ENCODE results near the gene B3GAT1. TPM values are rescaled to one million over a fixed set of nuclear protein-coding genes. Genes with fewer than 3 reads are reported as not detected.

The B3GAT1 gene
- polyA plus RNA-seq, 1 donor from 2014 or later, result 28.2 TPM

- Histone ChIP-seq H4K20me1 (ENCODE audit: insufficient read depth) (no peaks in the 10 kb centered on the region), H3K4me3 (ENCODE audit: low read length) (no peak overlapping the region), H3K4me2 (ENCODE audit: low read length) (no peak overlapping the region), H3K36me3 (ENCODE audit: insufficient read depth, low read length) (no peaks in the 10 kb centered on the region), H3K9me3 (ENCODE audit: low read length) (no peaks in the 10 kb centered on the region), H3K79me2 (replicated peaks; ENCODE audit: insufficient read depth, low read length) (peaks cover 14% of the 10 kb centered on the region), H3K27me3 (ENCODE audit: insufficient read depth, low read depth, low read length) (no peaks in the 10 kb centered on the region), H3F3A (ENCODE audit: insufficient read depth, low read length, poor library complexity, severe bottlenecking) (no peaks in the 10 kb centered on the region), H3K9ac (ENCODE audit: low read length) (no peak overlapping the region), H3K27ac (ENCODE audit: low read length) (no peak overlapping the region), H3K9me2 (ENCODE audit: insufficient read depth, low read length) (no peaks in the 10 kb centered on the region), H2AFZ (ENCODE audit: low read depth, low read length) (no peak overlapping the region)
- no peak for TF ChIP-seq MXI1 (conservative IDR thresholded peaks at IDR 0.05; ENCODE audit: poor library complexity, severe bottlenecking)
- no peak for TF ChIP-seq RAD21 (conservative IDR thresholded peaks at IDR 0.05)
- TF ChIP-seq EZH2 (IDR thresholded peaks at IDR 0.05; ENCODE audit: borderline replicate concordance, insufficient read depth, low read length, poor library complexity, severe bottlenecking), result no peak
- no peak for TF ChIP-seq SMC3 (conservative IDR thresholded peaks at IDR 0.05; ENCODE audit: poor library complexity)
- TF ChIP-seq, protein P1, sequence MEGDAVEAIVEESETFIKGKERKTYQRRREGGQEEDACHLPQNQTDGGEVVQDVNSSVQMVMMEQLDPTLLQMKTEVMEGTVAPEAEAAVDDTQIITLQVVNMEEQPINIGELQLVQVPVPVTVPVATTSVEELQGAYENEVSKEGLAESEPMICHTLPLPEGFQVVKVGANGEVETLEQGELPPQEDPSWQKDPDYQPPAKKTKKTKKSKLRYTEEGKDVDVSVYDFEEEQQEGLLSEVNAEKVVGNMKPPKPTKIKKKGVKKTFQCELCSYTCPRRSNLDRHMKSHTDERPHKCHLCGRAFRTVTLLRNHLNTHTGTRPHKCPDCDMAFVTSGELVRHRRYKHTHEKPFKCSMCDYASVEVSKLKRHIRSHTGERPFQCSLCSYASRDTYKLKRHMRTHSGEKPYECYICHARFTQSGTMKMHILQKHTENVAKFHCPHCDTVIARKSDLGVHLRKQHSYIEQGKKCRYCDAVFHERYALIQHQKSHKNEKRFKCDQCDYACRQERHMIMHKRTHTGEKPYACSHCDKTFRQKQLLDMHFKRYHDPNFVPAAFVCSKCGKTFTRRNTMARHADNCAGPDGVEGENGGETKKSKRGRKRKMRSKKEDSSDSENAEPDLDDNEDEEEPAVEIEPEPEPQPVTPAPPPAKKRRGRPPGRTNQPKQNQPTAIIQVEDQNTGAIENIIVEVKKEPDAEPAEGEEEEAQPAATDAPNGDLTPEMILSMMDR (IDR thresholded peaks at IDR 0.05; ENCODE audit: poor library complexity, severe bottlenecking), result no peak
- no peak for TF ChIP-seq TAF1 (IDR thresholded peaks at IDR 0.05; ENCODE audit: low read depth)
- TF ChIP-seq REST (IDR thresholded peaks at IDR 0.05; ENCODE audit: borderline replicate concordance), result no peak
- TF ChIP-seq POLR2AphosphoS5 (IDR thresholded peaks at IDR 0.05), result no peak
- no peak for TF ChIP-seq EP300 (conservative IDR thresholded peaks at IDR 0.05; ENCODE audit: poor library complexity, severe bottlenecking)
Measured at GRCh38 chr11:134414766-134415765, 3.0 kb upstream of the B3GAT1 start.

DNA sequence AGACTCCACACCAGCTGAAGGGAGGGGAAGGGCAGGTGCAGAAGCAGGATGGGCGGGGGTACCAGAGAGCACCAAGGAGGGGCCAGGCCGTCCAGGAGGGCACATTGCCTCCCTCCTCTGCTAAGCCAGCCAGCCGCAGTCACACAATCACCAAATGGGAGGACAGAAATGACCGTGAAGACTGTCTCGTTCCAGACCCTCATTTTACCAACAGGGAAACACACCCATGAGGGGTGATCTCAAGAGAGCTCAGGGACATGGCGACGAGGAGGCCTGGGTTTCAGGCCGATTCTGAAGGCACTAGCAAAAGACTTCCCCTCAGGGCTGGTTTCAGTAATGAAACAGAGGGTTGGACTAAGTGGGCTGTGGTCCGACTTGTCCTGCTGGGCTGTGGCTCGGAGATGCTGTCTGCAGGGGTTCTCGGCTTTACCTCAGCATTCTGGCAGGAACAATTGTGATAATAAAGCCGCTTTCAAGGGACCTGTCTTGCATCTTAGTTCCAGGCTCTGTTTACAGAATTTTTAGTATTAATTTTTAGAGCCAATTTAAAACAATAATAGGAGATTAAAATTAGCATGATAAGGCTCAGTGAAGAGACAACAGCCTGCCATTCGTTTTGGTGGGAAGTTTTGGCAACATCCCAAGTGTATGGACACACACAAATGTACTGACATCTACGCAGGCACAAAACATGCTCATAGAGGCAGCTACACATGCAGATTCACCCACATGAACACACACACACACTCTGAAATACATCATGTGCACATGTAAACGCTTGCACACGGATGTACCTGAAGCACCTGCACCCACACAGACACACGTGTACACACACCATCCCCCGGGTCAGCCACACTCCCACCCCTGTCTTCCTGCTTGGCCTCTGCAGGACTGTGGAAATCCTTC lies 2.0 kb upstream of the B3GAT1 start:
- Histone ChIP-seq H3K9ac (ENCODE audit: low read length) (peak overlapping the region; percentile 20), H3K4me2 (ENCODE audit: low read length) (peak overlapping the region; percentile 9)

More for the DNA sequence above, 2.0 kb upstream of the B3GAT1 start:
- Histone ChIP-seq H3K27ac (ENCODE audit: low read length) (no peak overlapping the region), H3K27me3 (ENCODE audit: insufficient read depth, low read depth, low read length) (no peaks in the 10 kb centered on the region), H3K9me2 (ENCODE audit: insufficient read depth, low read length) (no peaks in the 10 kb centered on the region), H3K36me3 (ENCODE audit: insufficient read depth, low read length) (no peaks in the 10 kb centered on the region), H4K20me1 (ENCODE audit: insufficient read depth) (no peaks in the 10 kb centered on the region), H3K4me3 (ENCODE audit: low read length) (peak overlapping the region; percentile 91), H3K9me3 (ENCODE audit: low read length) (no peaks in the 10 kb centered on the region), H2AFZ (ENCODE audit: low read depth, low read length) (no peak overlapping the region), H3F3A (ENCODE audit: insufficient read depth, low read length, poor library complexity, severe bottlenecking) (no peaks in the 10 kb centered on the region), H3K79me2 (replicated peaks; ENCODE audit: insufficient read depth, low read length) (peaks cover 24% of the 10 kb centered on the region)
- TF ChIP-seq RAD21 (conservative IDR thresholded peaks at IDR 0.05), result no peak
- TF ChIP-seq EP300 (conservative IDR thresholded peaks at IDR 0.05; ENCODE audit: poor library complexity, severe bottlenecking), result no peak
- TF ChIP-seq EZH2 (IDR thresholded peaks at IDR 0.05; ENCODE audit: borderline replicate concordance, insufficient read depth, low read length, poor library complexity, severe bottlenecking), result no peak
- TF ChIP-seq REST (IDR thresholded peaks at IDR 0.05; ENCODE audit: borderline replicate concordance), result no peak
- TF ChIP-seq TAF1 (IDR thresholded peaks at IDR 0.05; ENCODE audit: low read depth), result no peak
- TF ChIP-seq POLR2AphosphoS5 (IDR thresholded peaks at IDR 0.05), result no peak
- TF ChIP-seq MXI1 (conservative IDR thresholded peaks at IDR 0.05; ENCODE audit: poor library complexity, severe bottlenecking), result no peak
- no peak for TF ChIP-seq SMC3 (conservative IDR thresholded peaks at IDR 0.05; ENCODE audit: poor library complexity)
- TF ChIP-seq, protein P1 (IDR thresholded peaks at IDR 0.05; ENCODE audit: poor library complexity, severe bottlenecking), result no peak
